Duodenal mucosa (tissue), 2 donors: ENCODE data around the gene GOLGA3.
"Not testable (repeated sequence)": the region's sequence is repeated elsewhere in the genome, so short reads cannot be mapped to it uniquely, and the experiment has no call there.

ENCODE experiments used
- H3K27ac ChIP-seq: one replicate; pipeline ENCODE4 v1.7.0; 2013; ENCODE audit warnings: low read depth, low read length
- H3K27me3 ChIP-seq, 2 donors: one replicate each; pipeline ENCODE4 v1.7.0; 2013; ENCODE audit warnings: low read length in 2 of 2, control low read depth in 1 of 2; ENCODE audit not compliant: insufficient read depth in 2 of 2, control insufficient read depth in 1 of 2
- H3K36me3 ChIP-seq, 2 donors: one replicate each; pipeline ENCODE4 v1.7.0; 2013; ENCODE audit warnings: low read length in 2 of 2, control low read depth in 1 of 2; ENCODE audit not compliant: insufficient read depth in 2 of 2, control insufficient read depth in 1 of 2
- H3K4me1 ChIP-seq, 2 donors: one replicate each; pipeline ENCODE4 v1.7.0; 2013; ENCODE audit warnings: low read length in 2 of 2, control low read depth in 1 of 2; ENCODE audit not compliant: insufficient read depth in 2 of 2, control insufficient read depth in 1 of 2
- H3K4me3 ChIP-seq, 2 donors: one replicate each; pipeline ENCODE4 v1.7.0; 2013; ENCODE audit warnings: low read length in 2 of 2, low read depth in 1 of 2
- H3K9ac ChIP-seq, 2 donors: one replicate each; pipeline ENCODE4 v1.7.0; 2013; ENCODE audit warnings: low read length in 2 of 2, low read depth in 1 of 2
- H3K9me3 ChIP-seq, 2 donors: one replicate each; pipeline ENCODE4 v1.7.0; 2013; ENCODE audit warnings: low read length in 2 of 2, control low read depth in 1 of 2; ENCODE audit not compliant: control insufficient read depth in 1 of 2

Gene GOLGA3, protein sequence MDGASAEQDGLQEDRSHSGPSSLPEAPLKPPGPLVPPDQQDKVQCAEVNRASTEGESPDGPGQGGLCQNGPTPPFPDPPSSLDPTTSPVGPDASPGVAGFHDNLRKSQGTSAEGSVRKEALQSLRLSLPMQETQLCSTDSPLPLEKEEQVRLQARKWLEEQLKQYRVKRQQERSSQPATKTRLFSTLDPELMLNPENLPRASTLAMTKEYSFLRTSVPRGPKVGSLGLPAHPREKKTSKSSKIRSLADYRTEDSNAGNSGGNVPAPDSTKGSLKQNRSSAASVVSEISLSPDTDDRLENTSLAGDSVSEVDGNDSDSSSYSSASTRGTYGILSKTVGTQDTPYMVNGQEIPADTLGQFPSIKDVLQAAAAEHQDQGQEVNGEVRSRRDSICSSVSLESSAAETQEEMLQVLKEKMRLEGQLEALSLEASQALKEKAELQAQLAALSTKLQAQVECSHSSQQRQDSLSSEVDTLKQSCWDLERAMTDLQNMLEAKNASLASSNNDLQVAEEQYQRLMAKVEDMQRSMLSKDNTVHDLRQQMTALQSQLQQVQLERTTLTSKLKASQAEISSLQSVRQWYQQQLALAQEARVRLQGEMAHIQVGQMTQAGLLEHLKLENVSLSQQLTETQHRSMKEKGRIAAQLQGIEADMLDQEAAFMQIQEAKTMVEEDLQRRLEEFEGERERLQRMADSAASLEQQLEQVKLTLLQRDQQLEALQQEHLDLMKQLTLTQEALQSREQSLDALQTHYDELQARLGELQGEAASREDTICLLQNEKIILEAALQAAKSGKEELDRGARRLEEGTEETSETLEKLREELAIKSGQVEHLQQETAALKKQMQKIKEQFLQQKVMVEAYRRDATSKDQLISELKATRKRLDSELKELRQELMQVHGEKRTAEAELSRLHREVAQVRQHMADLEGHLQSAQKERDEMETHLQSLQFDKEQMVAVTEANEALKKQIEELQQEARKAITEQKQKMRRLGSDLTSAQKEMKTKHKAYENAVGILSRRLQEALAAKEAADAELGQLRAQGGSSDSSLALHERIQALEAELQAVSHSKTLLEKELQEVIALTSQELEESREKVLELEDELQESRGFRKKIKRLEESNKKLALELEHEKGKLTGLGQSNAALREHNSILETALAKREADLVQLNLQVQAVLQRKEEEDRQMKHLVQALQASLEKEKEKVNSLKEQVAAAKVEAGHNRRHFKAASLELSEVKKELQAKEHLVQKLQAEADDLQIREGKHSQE (N-terminal part only)

GRCh38 chr12:132828706-132829534, at the start of gene GOLGA3:
TSS of gene GOLGA3 (minus strand) at chr12:132828869. CDS start at chr12:132822128, 6,741 bp downstream.
- H3K27me3 ChIP-seq, result no peaks in the 10 kb centered on the region
- peaks cover 10 to 18% of the 10 kb centered on the region in 2 donors for H3K4me1 ChIP-seq
- peaks cover 36 to 43% of the 10 kb centered on the region in 2 donors for H3K36me3 ChIP-seq
- peak within 1 kb of the TSS; percentile 96 for H3K27ac ChIP-seq
- H3K4me3 ChIP-seq, result peak within 1 kb of the TSS; percentile 93 to 99
- H3K9ac ChIP-seq, result peak within 1 kb of the TSS; percentile 93 to 94
- H3K9me3 ChIP-seq, result no peaks in the 10 kb centered on the region

- H3K4me3 ChIP-seq, H3K9me3 ChIP-seq, H3K27ac ChIP-seq, H3K27me3 ChIP-seq, H3K4me1 ChIP-seq, H3K9ac ChIP-seq: not testable (repeated sequence)
- H3K36me3 ChIP-seq, result peaks cover 41 to 59% of the 10 kb centered on the region in 2 donors
Measured at GRCh38 chr12:132874620-132875019, 46.0 kb upstream of the GOLGA3 start.

- Histone ChIP-seq H3K27me3 (no peaks in the 10 kb centered on the region), H3K4me1 (peaks cover 0 to 4% of the 10 kb centered on the region in 2 donors), H3K4me3 (no peak overlapping the region), H3K9ac (no peak overlapping the region), H3K27ac (no peak overlapping the region), H3K9me3 (no peaks in the 10 kb centered on the region), H3K36me3 (peaks cover 46 to 63% of the 10 kb centered on the region in 2 donors)
Measured at GRCh38 chr12:132874175-132874574, 45.5 kb upstream of the GOLGA3 start.

- H3K27ac ChIP-seq, result no peak overlapping the region
- H3K4me1 ChIP-seq, result peaks cover 0 to 4% of the 10 kb centered on the region in 2 donors
- H3K4me3 ChIP-seq, result no peak overlapping the region
- peaks cover 47 to 63% of the 10 kb centered on the region in 2 donors for H3K36me3 ChIP-seq
- no peak overlapping the region for H3K9ac ChIP-seq
- no peaks in the 10 kb centered on the region for H3K9me3 ChIP-seq
- no peaks in the 10 kb centered on the region for H3K27me3 ChIP-seq
Measured at GRCh38 chr12:132873724-132874123, 45.1 kb upstream of the GOLGA3 start.

- no peaks in the 10 kb centered on the region for H3K27me3 ChIP-seq
- no peak overlapping the region for H3K27ac ChIP-seq
- peak overlapping the region in 1 of 2 donors; percentile 9 for H3K4me3 ChIP-seq
- H3K9me3 ChIP-seq, result no peaks in the 10 kb centered on the region
- no peak overlapping the region for H3K9ac ChIP-seq
- peaks cover 47 to 66% of the 10 kb centered on the region in 2 donors for H3K36me3 ChIP-seq
- H3K4me1 ChIP-seq, result peaks cover 0 to 4% of the 10 kb centered on the region in 2 donors
Measured at GRCh38 chr12:132872975-132873421, 44.3 kb upstream of the GOLGA3 start.

GRCh38 chr12:132872073-132872855, 43.6 kb upstream of the GOLGA3 start:
- Histone ChIP-seq H3K4me3 (no peak overlapping the region), H3K4me1 (peaks cover 0 to 4% of the 10 kb centered on the region in 2 donors), H3K27me3 (no peaks in the 10 kb centered on the region), H3K36me3 (peaks cover 52 to 69% of the 10 kb centered on the region in 2 donors), H3K9me3 (no peaks in the 10 kb centered on the region), H3K9ac (no peak overlapping the region), H3K27ac (no peak overlapping the region)

- no peak overlapping the region for H3K4me3 ChIP-seq
- H3K9ac ChIP-seq, result no peak overlapping the region
- no peak overlapping the region for H3K27ac ChIP-seq
- peaks cover 55 to 76% of the 10 kb centered on the region in 2 donors for H3K36me3 ChIP-seq
- no peaks in the 10 kb centered on the region for H3K27me3 ChIP-seq
- peaks cover 0 to 4% of the 10 kb centered on the region in 2 donors for H3K4me1 ChIP-seq
- no peaks in the 10 kb centered on the region for H3K9me3 ChIP-seq
Measured at GRCh38 chr12:132869551-132869950, 40.9 kb upstream of the GOLGA3 start.

GRCh38 chr12:132866251-132866828, 37.7 kb upstream of the GOLGA3 start:
- Histone ChIP-seq H3K9me3 (no peaks in the 10 kb centered on the region), H3K4me1 (no peaks in the 10 kb centered on the region), H3K36me3 (peaks cover 39 to 60% of the 10 kb centered on the region in 2 donors), H3K4me3 (no peak overlapping the region), H3K27me3 (no peaks in the 10 kb centered on the region), H3K27ac (no peak overlapping the region), H3K9ac (no peak overlapping the region)
